Type B pancreatic cell (in vitro differentiated cells): Measurements from ENCODE around the gene SEC14L1. TPM values are rescaled to one million over a fixed set of nuclear protein-coding genes. Genes with fewer than 3 reads are reported as not detected.
A peak's percentile ranks its signal among the peaks of the same experiment; 100 is the strongest.

Source experiments
- DNase-seq: peaks from one replicate; pipeline ENCODE4 v3.0.0; 2021; ENCODE audit warnings: mixed read lengths; ENCODE audit not compliant: unreplicated experiment; ENCODE audit errors: extremely low spot score
- H3K27ac Mint-ChIP-seq: 2 replicates; pipeline ENCODE4 v1.8.0; 2021; ENCODE audit warnings: mild to moderate bottlenecking, mixed read lengths
- H3K27me3 Mint-ChIP-seq: 2 replicates; pipeline ENCODE4 v1.8.0; 2021; ENCODE audit warnings: mixed read lengths
- H3K36me3 Mint-ChIP-seq: 2 replicates; pipeline ENCODE4 v1.8.0; 2021; ENCODE audit warnings: mixed read lengths
- H3K4me1 Mint-ChIP-seq: one replicate; pipeline ENCODE4 v1.8.0; 2021; ENCODE audit warnings: mixed read lengths; ENCODE audit not compliant: unreplicated experiment
- H3K4me3 Mint-ChIP-seq: 2 replicates; pipeline ENCODE4 v1.8.0; 2021; ENCODE audit warnings: mild to moderate bottlenecking, mixed read lengths
- H3K9me3 Mint-ChIP-seq: 2 replicates; pipeline ENCODE4 v1.8.0; 2021; ENCODE audit warnings: mixed read lengths
- CTCF ChIP-seq: fragments of 200-600 bp; sonication (generic); conservative IDR thresholded peaks from 2 replicates; pipeline ENCODE4 v1.5.0; 2021; ENCODE audit warnings: antibody characterized with exemption, mild to moderate bottlenecking
- total RNA-seq: library from RNA; stranded (reverse); gene quantifications from 2 replicates; pipeline ENCODE4 v1.2.1, GENCODE V29; 2021; ENCODE audit warnings: low replicate concordance

Gene SEC14L1
- total RNA-seq, 1 donor from 2014 or later = 74.9 TPM

- DNase-seq = no peak
- H3K4me1 Mint-ChIP-seq = peaks cover 53% of the 10 kb centered on the region
Observed at GRCh38 chr17:77145612-77146245, 5.0 kb downstream of the SEC14L1 start.

GRCh38 chr17:77146246-77146632, 5.5 kb downstream of the SEC14L1 start:
- Mint-ChIP-seq H3K27ac (peak overlapping the region; percentile 73), H3K4me3 (peak overlapping the region; percentile 58), H3K9me3 (no peaks in the 10 kb centered on the region), H3K27me3 (no peaks in the 10 kb centered on the region), H3K36me3 (peaks cover 27% of the 10 kb centered on the region), H3K4me1 (peaks cover 56% of the 10 kb centered on the region)
- TF ChIP-seq CTCF = no peak
- DNase-seq = no peak

More at GRCh38 chr17:77145612-77146245, 5.0 kb downstream of the SEC14L1 start:
- H3K4me3 Mint-ChIP-seq = peak overlapping the region; percentile 58
- no peaks in the 10 kb centered on the region for H3K9me3 Mint-ChIP-seq
- H3K36me3 Mint-ChIP-seq = peaks cover 24% of the 10 kb centered on the region
- TF ChIP-seq CTCF = no peak
- H3K27ac Mint-ChIP-seq = peak overlapping the region; percentile 73
- H3K27me3 Mint-ChIP-seq = no peaks in the 10 kb centered on the region

- H3K4me3 Mint-ChIP-seq = peak overlapping the region; percentile 75
- H3K27ac Mint-ChIP-seq = peak overlapping the region; percentile 73
- H3K36me3 Mint-ChIP-seq = peaks cover 27% of the 10 kb centered on the region
- TF ChIP-seq CTCF = no peak
- no peak for DNase-seq
- no peaks in the 10 kb centered on the region for H3K9me3 Mint-ChIP-seq
- H3K4me1 Mint-ChIP-seq = peaks cover 56% of the 10 kb centered on the region
- no peaks in the 10 kb centered on the region for H3K27me3 Mint-ChIP-seq
Observed at GRCh38 chr17:77146882-77147281, 6.1 kb downstream of the SEC14L1 start.

GRCh38 chr17:77147357-77147801, 6.6 kb downstream of the SEC14L1 start:
- TF ChIP-seq CTCF = no peak
- Mint-ChIP-seq H3K9me3 (no peaks in the 10 kb centered on the region), H3K27ac (peak overlapping the region; percentile 73), H3K27me3 (no peaks in the 10 kb centered on the region), H3K36me3 (peaks cover 27% of the 10 kb centered on the region), H3K4me3 (peak overlapping the region; percentile 75), H3K4me1 (peaks cover 56% of the 10 kb centered on the region)
- no peak for DNase-seq

- Mint-ChIP-seq H3K36me3 (peaks cover 27% of the 10 kb centered on the region), H3K27me3 (no peaks in the 10 kb centered on the region), H3K9me3 (no peaks in the 10 kb centered on the region), H3K4me3 (peak overlapping the region; percentile 75), H3K4me1 (peaks cover 57% of the 10 kb centered on the region), H3K27ac (peak overlapping the region; percentile 73)
- TF ChIP-seq CTCF = no peak
- DNase-seq = no peak
Observed at GRCh38 chr17:77148077-77148939, 7.5 kb downstream of the SEC14L1 start.
